Osteocyte (in vitro differentiated cells): Measurements from ENCODE around the gene DRG1. TPM values are rescaled to one million over a fixed set of nuclear protein-coding genes. Genes with fewer than 3 reads are reported as not detected.
"Not testable (repeated sequence)": the region's sequence is repeated elsewhere in the genome, so short reads cannot be mapped to it uniquely, and the experiment has no call there.

Experiments
- DNase-seq: peaks from one replicate; pipeline ENCODE4 v3.0.0; 2021; ENCODE audit warnings: mixed read lengths; ENCODE audit not compliant: unreplicated experiment; ENCODE audit errors: extremely low spot score
- H3K27ac Mint-ChIP-seq: one replicate; pipeline ENCODE4 v1.8.0; 2021; ENCODE audit warnings: mild to moderate bottlenecking, mixed read lengths; ENCODE audit not compliant: unreplicated experiment
- H3K27me3 Mint-ChIP-seq: one replicate; pipeline ENCODE4 v1.8.0; 2021; ENCODE audit warnings: mixed read lengths; ENCODE audit not compliant: unreplicated experiment
- H3K36me3 Mint-ChIP-seq: one replicate; pipeline ENCODE4 v1.8.0; 2021; ENCODE audit warnings: mixed read lengths; ENCODE audit not compliant: unreplicated experiment
- H3K4me1 Mint-ChIP-seq: one replicate; pipeline ENCODE4 v1.8.0; 2021; ENCODE audit warnings: mixed read lengths; ENCODE audit not compliant: unreplicated experiment
- H3K4me3 Mint-ChIP-seq: one replicate; pipeline ENCODE4 v1.8.0; 2021; ENCODE audit warnings: mild to moderate bottlenecking, moderate library complexity, mixed read lengths; ENCODE audit not compliant: unreplicated experiment
- H3K9me3 Mint-ChIP-seq: one replicate; pipeline ENCODE4 v1.8.0; 2021; ENCODE audit warnings: mixed read lengths; ENCODE audit not compliant: unreplicated experiment
- CTCF ChIP-seq: fragments of 200-600 bp; sonication (generic); IDR thresholded peaks from 2 replicates; pipeline ENCODE4 v1.5.0; 2021; ENCODE audit warnings: antibody characterized with exemption, mild to moderate bottlenecking, moderate library complexity
- total RNA-seq: library from RNA; stranded (reverse); gene quantifications from 2 replicates; pipeline ENCODE4 v1.2.1, GENCODE V29; 2021

Gene DRG1
- total RNA-seq, 1 donor from 2014 or later: 49.2 TPM

GRCh38 chr22:31481129-31481528 is 81.7 kb downstream of the DRG1 start:
- no peak for TF ChIP-seq CTCF
- no peaks in the 10 kb centered on the region for H3K9me3 Mint-ChIP-seq
- H3K27me3 Mint-ChIP-seq: no peaks in the 10 kb centered on the region
- peaks cover 57% of the 10 kb centered on the region for H3K36me3 Mint-ChIP-seq
- no peak overlapping the region for H3K4me3 Mint-ChIP-seq
- DNase-seq: no peak
- H3K4me1 Mint-ChIP-seq: no peaks in the 10 kb centered on the region
- H3K27ac Mint-ChIP-seq: no peak overlapping the region

GRCh38 chr22:31482470-31482869 is 83.1 kb downstream of the DRG1 start:
- H3K9me3 Mint-ChIP-seq, H3K4me3 Mint-ChIP-seq, DNase-seq, H3K27ac Mint-ChIP-seq, H3K4me1 Mint-ChIP-seq, H3K27me3 Mint-ChIP-seq: not testable (repeated sequence)
- H3K36me3 Mint-ChIP-seq: peaks cover 57% of the 10 kb centered on the region

Other genes with a start within 250 kb of the DRG1 start
- 32.7 and 34.0 TPM in 2 replicates for gene RNF185, start 239.4 kb upstream of the DRG1 start, total RNA-seq
- gene LIMK2, start 187.3 kb upstream of the DRG1 start, total RNA-seq: 49.8 and 53.9 TPM in 2 replicates
- 10.3 and 13.0 TPM in 2 replicates for gene PIK3IP1, start 107.1 kb upstream of the DRG1 start, total RNA-seq
- gene PATZ1, start 53.3 kb upstream of the DRG1 start, total RNA-seq: 27.6 and 29.0 TPM in 2 replicates
- 38.4 and 41.0 TPM in 2 replicates for gene EIF4ENIF1, start 90.2 kb downstream of the DRG1 start, total RNA-seq
- 39.5 and 40.6 TPM in 2 replicates for gene SFI1, start 96.9 kb downstream of the DRG1 start, total RNA-seq